Left kidney (tissue), 2 donors: Measurements from ENCODE around the gene RCAN3. TPM values are rescaled to one million over a fixed set of nuclear protein-coding genes. Genes with fewer than 3 reads are reported as not detected.

Experiments
- DNase-seq: peaks from one replicate; pipeline ENCODE4 v3.0.0-alpha.2; 2013
- polyA plus RNA-seq: library from polyadenylated mRNA; unstranded; fragments of 120-200 nt; gene quantifications from one replicate; pipeline ENCODE4 v1.2.1, GENCODE V29; 2013; ENCODE audit not compliant: insufficient read length

Gene RCAN3
- polyA plus RNA-seq, 1 donor = 10.3 TPM

DNA sequence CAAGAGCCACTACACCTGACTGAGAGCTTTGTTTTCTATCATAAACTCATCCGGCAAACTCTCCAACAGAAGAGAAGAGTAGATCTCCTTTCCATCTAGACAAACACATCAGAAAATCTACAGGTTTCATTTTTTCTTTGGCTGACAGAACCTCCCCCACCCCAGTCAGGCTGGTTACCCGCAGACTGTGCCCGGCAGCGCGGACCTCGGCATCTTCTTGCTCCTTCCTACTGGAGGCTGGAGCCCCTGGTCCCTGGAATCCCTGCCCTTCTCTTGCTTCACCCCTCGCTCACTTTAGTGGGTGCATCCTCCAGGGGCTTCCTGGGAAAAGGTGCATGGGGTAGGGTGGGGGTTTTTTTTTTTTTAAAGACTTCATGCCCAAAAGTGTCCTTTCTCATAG, 76.2 kb downstream of the RCAN3 start:
- DNase-seq = no peak

- DNase-seq = no peak
Observed at GRCh38 chr1:24580756-24581155, 78.1 kb downstream of the RCAN3 start.

DNA sequence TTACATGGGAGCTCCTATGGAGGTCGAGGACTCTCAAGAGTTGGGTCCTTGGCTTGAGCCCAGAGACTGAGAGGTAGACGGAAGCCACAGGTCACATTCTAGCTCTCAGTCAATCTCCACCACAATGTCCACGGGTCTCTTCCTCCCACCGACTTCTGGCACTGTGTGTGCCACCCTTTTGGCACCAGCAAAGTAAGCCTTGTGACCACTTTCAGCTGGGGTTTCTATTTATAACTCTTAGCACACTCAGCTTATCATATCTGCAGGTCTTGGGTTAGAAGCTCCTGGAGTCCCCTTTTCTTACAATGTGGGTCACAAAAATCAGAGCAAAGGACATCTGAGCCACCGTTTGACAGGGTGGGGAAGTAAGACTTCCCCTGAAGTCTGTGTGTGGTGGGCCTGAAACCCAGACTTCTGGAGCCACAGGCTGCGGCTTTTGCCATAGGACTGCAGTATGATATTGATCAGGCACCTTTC, 81.6 kb downstream of the RCAN3 start:
- no peak for DNase-seq

DNA sequence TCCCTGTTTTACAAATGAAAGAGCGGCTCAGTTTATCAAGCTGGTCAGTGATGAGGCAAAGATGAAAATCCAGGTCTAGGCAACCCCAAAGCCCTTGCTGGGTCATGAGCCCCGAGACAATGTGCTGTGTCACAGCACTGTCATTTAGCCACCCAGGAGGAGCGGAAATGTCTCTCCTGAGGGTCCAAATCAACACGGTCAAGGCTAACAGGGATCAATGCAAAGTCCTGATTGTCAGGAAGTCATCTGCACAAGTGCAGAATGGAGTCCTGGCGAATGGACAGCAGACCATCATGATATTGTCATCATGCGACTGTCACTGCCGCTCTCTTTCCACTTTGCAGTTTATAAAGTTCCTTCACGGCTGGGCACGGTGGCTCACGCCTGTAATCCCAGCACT, 83.5 kb downstream of the RCAN3 start:
- no peak for DNase-seq

DNA sequence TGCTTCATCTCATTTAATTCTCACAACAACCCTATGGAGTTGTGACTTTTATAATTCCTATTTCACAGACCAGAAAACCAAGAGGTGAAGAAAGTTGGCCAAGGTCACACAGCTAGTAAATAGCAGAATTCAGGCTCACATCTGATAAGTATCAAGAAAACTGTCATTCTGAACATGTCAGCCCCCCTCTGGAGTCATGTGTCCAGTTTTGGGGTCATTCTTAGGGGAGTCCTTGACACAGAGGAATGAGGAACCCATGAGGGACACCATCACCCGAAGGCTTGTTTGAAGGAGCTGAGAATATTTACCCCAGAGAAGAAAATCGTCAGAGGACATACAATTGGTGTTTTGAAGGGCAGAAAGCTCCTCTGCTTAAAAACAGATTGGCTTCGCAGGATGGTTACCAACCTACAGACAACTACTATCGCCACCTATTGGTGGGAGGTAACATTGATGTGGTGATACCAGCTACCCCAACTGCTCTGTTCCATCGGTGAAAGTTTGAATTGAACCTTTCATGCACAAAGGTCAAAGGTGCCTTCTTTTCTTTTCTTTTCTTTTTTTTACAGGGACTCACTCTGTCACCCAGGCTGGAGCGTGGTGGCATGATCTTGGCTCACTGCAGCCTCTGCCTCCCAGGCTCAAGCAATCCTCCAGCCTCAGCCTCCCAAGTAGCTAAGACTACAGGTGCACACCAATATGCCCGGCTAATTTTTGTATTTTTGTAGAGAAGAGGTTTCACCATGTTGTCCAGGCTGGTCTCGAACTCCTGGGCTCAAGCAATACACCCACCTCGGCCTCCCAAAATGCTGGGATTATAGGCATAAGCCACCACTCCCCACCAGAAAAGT, 84.6 kb downstream of the RCAN3 start:
- peak; percentile 42 for DNase-seq

DNA sequence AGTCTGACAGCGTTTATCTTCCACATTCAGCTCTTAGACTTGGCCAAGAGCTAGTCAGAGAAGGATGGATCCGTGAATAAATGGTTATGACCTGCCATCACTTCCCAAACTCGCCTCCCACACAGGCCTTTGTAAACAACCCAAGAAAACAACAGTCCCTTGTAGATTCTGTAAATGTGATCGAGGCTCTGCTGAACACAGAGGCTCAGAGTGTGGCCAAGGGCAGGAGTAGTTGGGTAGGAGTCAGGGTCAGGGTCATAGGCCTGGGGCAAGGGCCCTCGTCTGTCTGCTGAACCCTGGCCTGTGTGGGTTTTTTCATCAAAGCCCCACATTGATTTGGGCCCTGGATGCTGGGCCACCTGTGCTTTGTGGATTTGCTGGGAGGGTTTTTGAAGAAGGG, 85.9 kb downstream of the RCAN3 start:
- no peak for DNase-seq

- DNase-seq = no peak
Observed at GRCh38 chr1:24589200-24589599, 86.6 kb downstream of the RCAN3 start.

Other genes starting within 250 kb of the RCAN3 start
- gene GRHL3, start 183.5 kb upstream of the RCAN3 start, polyA plus RNA-seq = 4.6 TPM
- gene STPG1, start 89.1 kb upstream of the RCAN3 start, polyA plus RNA-seq = 12.2 TPM
- gene NIPAL3, start 87.0 kb upstream of the RCAN3 start, polyA plus RNA-seq = 23.3 TPM
- 0.80 TPM for gene NCMAP, start 53.3 kb downstream of the RCAN3 start, polyA plus RNA-seq
- gene SRRM1, start 140.5 kb downstream of the RCAN3 start, polyA plus RNA-seq = 200 TPM
- 195 TPM for gene CLIC4, start 242.6 kb downstream of the RCAN3 start, polyA plus RNA-seq